Prostate gland (tissue), 2 donors: ENCODE measurements around the gene NDUFS1. TPM values are rescaled to one million over a fixed set of nuclear protein-coding genes. Genes with fewer than 3 reads are reported as not detected.
A peak's percentile ranks its signal among the peaks of the same experiment; 100 is the strongest.

Source experiments
- DNase-seq: peaks from one replicate; pipeline ENCODE4 v3.0.0-alpha.2; 2019; ENCODE audit warnings: low spot score
- H3K27ac ChIP-seq, 2 donors: fragments of 200-600 bp; sonication (generic); 2 replicates each; pipeline ENCODE4 v1.5.1; 2017 to 2019
- H3K27me3 ChIP-seq: fragments of 200-600 bp; sonication (generic); replicated peaks from 2 replicates; pipeline ENCODE4 v1.5.1; 2019; ENCODE audit not compliant: insufficient read depth
- H3K36me3 ChIP-seq, 2 donors: fragments of 200-600 bp; sonication (generic); 1 replicate in 1 of 2; 2 replicates in 1 of 2; pipeline versions ENCODE4 v1.5.1 to v1.8.1; 2017 to 2019
- H3K4me1 ChIP-seq: fragments of 200-600 bp; sonication (generic); replicated peaks from 2 replicates; pipeline ENCODE4 v1.5.1; 2019
- H3K4me3 ChIP-seq, 2 donors: fragments of 200-600 bp; sonication (generic); 2 replicates each; pipeline ENCODE4 v1.5.1; 2017 to 2019
- H3K9me3 ChIP-seq: fragments of 200-600 bp; sonication (generic); 2 replicates; pipeline ENCODE4 v1.5.1; 2017
- POLR2A ChIP-seq: fragments of 450-650 bp; IDR thresholded peaks from one replicate; pipeline ENCODE4 v1.6.1; 2016; ENCODE audit warnings: antibody characterized with exemption, mild to moderate bottlenecking
- POLR2AphosphoS5 ChIP-seq: sonication (generic); formaldehyde crosslinking; IDR thresholded peaks from one replicate; pipeline ENCODE4 v1.6.1; 2017; ENCODE audit warnings: antibody characterized with exemption
- WGBS: methylation state at CpG from one replicate; pipeline ENCODE4 v1.1.5; 2018; 5-methylcytosine and 5-hydroxymethylcytosine counted together
- intact Hi-C: fragments of 100-400 bp; cut with DNase I; formaldehyde crosslinking; loops from one replicate; pipeline ENCODE4 v1.14.2; 2022
- total RNA-seq, 2 donors: library from RNA; depleted of rRNA; stranded (reverse); fragments of >200 nt; gene quantifications; one replicate each; pipeline ENCODE4 v1.1.0, GENCODE V29; 2016
- TF ChIP-seq, protein P1 (sequence below), 4 experiments: fragments of 200-600 bp in 2 of 4; fragments of 450-650 bp in 2 of 4; sonication (generic) in 2 of 4; IDR thresholded peaks; 1 replicate in 3 of 4; 2 replicates in 1 of 4; pipeline ENCODE4 v1.5.1; 2016 to 2019; ENCODE audit warnings: antibody characterized with exemption in 4 of 4, mild to moderate bottlenecking in 2 of 4, moderate library complexity in 2 of 4

NDUFS1 gene
- total RNA-seq, 2 donors from 2014 or later: 74.1 to 80.1 TPM

- intact Hi-C loops: no loop called here
- no peaks in the 10 kb centered on the region for H3K27me3 ChIP-seq
- TF ChIP-seq POLR2AphosphoS5 (peak; percentile 54), POLR2A (peak; percentile 60)
- TF ChIP-seq, protein P1, sequence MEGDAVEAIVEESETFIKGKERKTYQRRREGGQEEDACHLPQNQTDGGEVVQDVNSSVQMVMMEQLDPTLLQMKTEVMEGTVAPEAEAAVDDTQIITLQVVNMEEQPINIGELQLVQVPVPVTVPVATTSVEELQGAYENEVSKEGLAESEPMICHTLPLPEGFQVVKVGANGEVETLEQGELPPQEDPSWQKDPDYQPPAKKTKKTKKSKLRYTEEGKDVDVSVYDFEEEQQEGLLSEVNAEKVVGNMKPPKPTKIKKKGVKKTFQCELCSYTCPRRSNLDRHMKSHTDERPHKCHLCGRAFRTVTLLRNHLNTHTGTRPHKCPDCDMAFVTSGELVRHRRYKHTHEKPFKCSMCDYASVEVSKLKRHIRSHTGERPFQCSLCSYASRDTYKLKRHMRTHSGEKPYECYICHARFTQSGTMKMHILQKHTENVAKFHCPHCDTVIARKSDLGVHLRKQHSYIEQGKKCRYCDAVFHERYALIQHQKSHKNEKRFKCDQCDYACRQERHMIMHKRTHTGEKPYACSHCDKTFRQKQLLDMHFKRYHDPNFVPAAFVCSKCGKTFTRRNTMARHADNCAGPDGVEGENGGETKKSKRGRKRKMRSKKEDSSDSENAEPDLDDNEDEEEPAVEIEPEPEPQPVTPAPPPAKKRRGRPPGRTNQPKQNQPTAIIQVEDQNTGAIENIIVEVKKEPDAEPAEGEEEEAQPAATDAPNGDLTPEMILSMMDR (IDR thresholded peaks at IDR 0.05): peak in 2 of 4 experiments; percentile 47 to 57
- H3K27ac ChIP-seq: peak within 1 kb of the TSS; percentile 99 to 100
- peak; percentile 78 for DNase-seq
- no peaks in the 10 kb centered on the region for H3K4me1 ChIP-seq
- no peaks in the 10 kb centered on the region for H3K36me3 ChIP-seq
- peak within 1 kb of the TSS; percentile 80 to 82 for H3K4me3 ChIP-seq
- WGBS: under 1% methylated on average over 38 of the region's 39 CpGs
- no peaks in the 10 kb centered on the region for H3K9me3 ChIP-seq
These were observed 73.3 kb downstream of the NDUFS1 start, which contains the start of gene INO80D for GRCh38 chr2:206085742-206086445. INO80D (minus strand) TSS chr2:206086174; CDS start chr2:206063016, 23,158 bp downstream.

GRCh38 chr2:206084870-206085741 is 74.1 kb downstream of the NDUFS1 start:
- no peaks in the 10 kb centered on the region for H3K9me3 ChIP-seq
- WGBS: 2% methylated on average over 68 of the region's 88 CpGs
- no peaks in the 10 kb centered on the region for H3K36me3 ChIP-seq
- no peaks in the 10 kb centered on the region for H3K4me1 ChIP-seq
- H3K27ac ChIP-seq: peak overlapping the region; percentile 99 to 100
- TF ChIP-seq, protein P1 (IDR thresholded peaks at IDR 0.05): no peak
- TF ChIP-seq POLR2A (no peak), POLR2AphosphoS5 (no peak)
- peak; percentile 21 for DNase-seq
- H3K4me3 ChIP-seq: peak overlapping the region; percentile 80 to 82
- intact Hi-C loops: loop anchor here (5.0 kb wide), 1 partner anchor 72 kb away; the partner anchor contains the start of genes EEF1B2 and NDUFS1
- no peaks in the 10 kb centered on the region for H3K27me3 ChIP-seq

- peak overlapping the region; percentile 80 to 82 for H3K4me3 ChIP-seq
- peak; percentile 78 for DNase-seq
- peak overlapping the region; percentile 99 to 100 for H3K27ac ChIP-seq
- 0% methylated on average over 10 of the region's 10 CpGs for WGBS
- TF ChIP-seq, protein P1 (IDR thresholded peaks at IDR 0.05): peak in 1 of 4 experiments; percentile 14
- TF ChIP-seq POLR2A (peak; percentile 69), POLR2AphosphoS5 (peak; percentile 80)
- intact Hi-C loops: loop anchor here (5.0 kb wide), 1 partner anchor 73 kb away; the partner anchor contains the start of genes EEF1B2 and NDUFS1
- H3K36me3 ChIP-seq: no peaks in the 10 kb centered on the region
- H3K27me3 ChIP-seq: no peaks in the 10 kb centered on the region
- no peaks in the 10 kb centered on the region for H3K9me3 ChIP-seq
- H3K4me1 ChIP-seq: no peaks in the 10 kb centered on the region
These were observed 74.8 kb downstream of the NDUFS1 start for GRCh38 chr2:206084439-206084869.

DNA sequence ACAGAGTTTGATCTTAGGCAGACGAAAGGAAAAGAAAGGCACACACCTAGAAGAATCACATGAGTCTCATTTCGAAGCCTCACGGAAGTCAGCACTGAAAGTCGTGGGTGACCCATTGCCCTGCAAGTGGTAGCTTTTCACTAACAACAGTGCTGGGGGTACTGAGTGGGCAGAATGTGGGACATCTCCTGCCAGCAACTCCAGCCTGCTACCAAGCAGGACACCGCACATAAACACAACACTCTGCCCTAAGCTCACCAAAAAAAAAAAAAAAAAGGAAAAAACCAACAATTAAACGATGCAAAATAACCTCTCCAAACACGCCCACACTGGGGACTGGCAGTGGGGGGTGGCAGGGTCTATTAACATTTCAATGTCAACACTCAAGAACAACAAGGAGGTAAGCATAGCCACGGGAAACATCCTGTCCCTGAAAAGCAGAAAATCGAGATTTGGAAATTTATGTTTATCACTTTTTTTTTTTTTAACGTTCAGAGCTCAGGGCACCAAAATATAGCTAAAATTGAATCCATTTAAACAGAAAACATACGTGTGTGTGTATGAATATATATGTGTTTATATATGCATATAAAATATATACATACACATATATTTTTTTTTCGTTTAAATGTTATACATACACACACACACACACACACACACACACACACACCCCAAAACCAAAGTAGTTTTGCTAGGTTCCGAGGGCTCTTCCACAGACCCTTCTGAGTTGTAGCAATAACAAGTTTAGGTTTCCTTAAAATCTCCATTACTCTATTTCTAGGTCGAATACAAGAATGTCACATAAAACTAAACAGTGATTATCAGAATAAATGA is 75.4 kb downstream of the NDUFS1 start:
- 6% methylated on average over 14 of the region's 14 CpGs for WGBS

More for the DNA sequence above, 75.4 kb downstream of the NDUFS1 start:
- intact Hi-C loops: loop anchor here (5.0 kb wide), 1 partner anchor 73 kb away; the partner anchor contains the start of genes EEF1B2 and NDUFS1
- Histone ChIP-seq H3K27ac (peak overlapping the region; percentile 99 to 100), H3K4me3 (peak overlapping the region; percentile 80 to 82), H3K9me3 (no peaks in the 10 kb centered on the region), H3K27me3 (no peaks in the 10 kb centered on the region), H3K36me3 (no peaks in the 10 kb centered on the region), H3K4me1 (no peaks in the 10 kb centered on the region)
- peak; percentile 21 for DNase-seq
- TF ChIP-seq POLR2A (no peak), POLR2AphosphoS5 (no peak)
- TF ChIP-seq, protein P1 (IDR thresholded peaks at IDR 0.05): no peak
